Activated CD8-positive, alpha-beta memory T cell treated with anti-CD3 and anti-CD28 coated beads for 1 hour (primary cell): ENCODE measurements around the gene SMTN.
A peak's percentile ranks its signal among the peaks of the same experiment; 100 is the strongest.
"Not testable (repeated sequence)": the region's sequence is repeated elsewhere in the genome, so short reads cannot be mapped to it uniquely, and the experiment has no call there.

Experiments used
- DNase-seq, 2 donors: peaks; one replicate each; pipeline ENCODE4 v3.0.0-alpha.2; 2020; ENCODE audit warnings: low read depth in 1 of 2; ENCODE audit errors: extremely low read depth in 1 of 2

SMTN gene

GRCh38 chr22:31069691-31070314 lies 11.3 kb upstream of the SMTN start:
- not testable (repeated sequence) for DNase-seq

GRCh38 chr22:31073125-31073524 lies 8.0 kb upstream of the SMTN start:
- DNase-seq = not testable (repeated sequence)

GRCh38 chr22:31073545-31074145 lies 7.5 kb upstream of the SMTN start:
- DNase-seq = not testable (repeated sequence)

- no peak for DNase-seq
These were observed 5.2 kb upstream of the SMTN start for GRCh38 chr22:31075961-31076360.

GRCh38 chr22:31077681-31078080 lies 3.4 kb upstream of the SMTN start:
- no peak for DNase-seq

- not testable (repeated sequence) for DNase-seq
These were observed 2.7 kb upstream of the SMTN start for GRCh38 chr22:31078389-31078788.

GRCh38 chr22:31079095-31079642 lies 1.9 kb upstream of the SMTN start:
- DNase-seq = no peak

- no peak for DNase-seq
These were observed 812 bp upstream of the SMTN start for GRCh38 chr22:31080164-31080847.

GRCh38 chr22:31081963-31082605 lies 966 bp downstream of the SMTN start:
- no peak for DNase-seq

GRCh38 chr22:31082606-31083376 lies 1.7 kb downstream of the SMTN start:
- DNase-seq = peak in 1 of 2 donors; percentile 28

- no peak for DNase-seq
These were observed 2.3 kb downstream of the SMTN start for GRCh38 chr22:31083377-31083768.

- no peak for DNase-seq
These were observed 3.0 kb downstream of the SMTN start for GRCh38 chr22:31083923-31084810.

GRCh38 chr22:31084811-31085492 lies 3.8 kb downstream of the SMTN start:
- DNase-seq = peak; percentile 55 to 82

GRCh38 chr22:31085493-31085824 lies 4.3 kb downstream of the SMTN start:
- DNase-seq = no peak

GRCh38 chr22:31085928-31086327 lies 4.8 kb downstream of the SMTN start:
- no peak for DNase-seq

GRCh38 chr22:31086703-31087330 lies 5.7 kb downstream of the SMTN start:
- DNase-seq = no peak

GRCh38 chr22:31087744-31088215 lies 6.7 kb downstream of the SMTN start:
- no peak for DNase-seq

- no peak for DNase-seq
These were observed 7.3 kb downstream of the SMTN start for GRCh38 chr22:31088233-31088986.
